HepG2 (cell line): ENCODE data around the gene TUBB2B. TPM values are rescaled to one million over a fixed set of nuclear protein-coding genes. Genes with fewer than 3 reads are reported as not detected.

Experiments
- AHR ChIP-seq: IDR thresholded peaks from 2 replicates; pipeline ENCODE4 v1.6.1; 2018; ENCODE audit warnings: missing genetic modification reagents, missing compliant biosample characterization
- BORCS8-MEF2B ChIP-seq: sonication (generic); formaldehyde crosslinking; IDR thresholded peaks from 2 replicates; pipeline ENCODE4 v1.8.0; 2022; ENCODE audit warnings: mild to moderate bottlenecking, missing genetic modification reagents
- FOXK1 ChIP-seq: sonication (generic); formaldehyde crosslinking; IDR thresholded peaks from 2 replicates; pipeline ENCODE4 v1.4.0; 2020; ENCODE audit warnings: low read depth, missing genetic modification reagents, borderline replicate concordance
- HDAC2 ChIP-seq: sonication (generic); formaldehyde crosslinking; IDR thresholded peaks from 2 replicates; pipeline ENCODE4 v1.4.0; 2020; ENCODE audit warnings: missing genetic modification reagents
- HNRNPK ChIP-seq: fragments of 200-400 bp; formaldehyde crosslinking; IDR thresholded peaks from 2 replicates; pipeline ENCODE4 v1.6.1; 2018; ENCODE audit warnings: low read length, low read depth, moderate library complexity, mild to moderate bottlenecking; ENCODE audit not compliant: poor library complexity, severe bottlenecking
- IRF2 ChIP-seq: IDR thresholded peaks from 2 replicates; pipeline ENCODE4 v1.6.1; 2018; ENCODE audit warnings: missing genetic modification reagents, missing compliant biosample characterization
- KDM1A ChIP-seq: IDR thresholded peaks from 2 replicates; pipeline ENCODE4 v1.6.1; 2016; ENCODE audit warnings: missing compliant biosample characterization
- NCOA5 ChIP-seq: sonication (generic); formaldehyde crosslinking; IDR thresholded peaks from 2 replicates; pipeline ENCODE4 v1.4.0; 2020; ENCODE audit warnings: missing genetic modification reagents
- RBAK ChIP-seq: sonication (generic); formaldehyde crosslinking; IDR thresholded peaks from 2 replicates; pipeline ENCODE4 v1.5.1; 2020; ENCODE audit warnings: mild to moderate bottlenecking, missing genetic modification reagents
- SALL2 ChIP-seq: sonication (generic); formaldehyde crosslinking; IDR thresholded peaks from 2 replicates; pipeline ENCODE4 v1.8.1; 2023; ENCODE audit warnings: mild to moderate bottlenecking, missing genetic modification reagents, inconsistent platforms
- SIN3B ChIP-seq: fragments of 150-350 bp; IDR thresholded peaks from 2 replicates; pipeline ENCODE4 v1.6.1; 2014; ENCODE audit warnings: low read length
- SP1 ChIP-seq, 2 experiments: fragments of 450-650 bp in 1 of 2; sonication (generic) in 1 of 2; formaldehyde crosslinking in 1 of 2; IDR thresholded peaks; 2 replicates each; pipeline versions ENCODE4 v1.4.0 to v1.6.1; 2016 to 2020; ENCODE audit warnings: missing genetic modification reagents in 1 of 2
- STAG1 ChIP-seq: sonication (generic); formaldehyde crosslinking; IDR thresholded peaks from 2 replicates; pipeline ENCODE4 v1.4.0; 2020; ENCODE audit warnings: missing genetic modification reagents
- STAT5B ChIP-seq: sonication (generic); formaldehyde crosslinking; IDR thresholded peaks from 2 replicates; pipeline ENCODE4 v1.4.0; 2020; ENCODE audit warnings: missing genetic modification reagents
- ZC3H13 ChIP-seq: sonication (generic); formaldehyde crosslinking; IDR thresholded peaks from 2 replicates; pipeline ENCODE4 v1.8.1; 2023; ENCODE audit warnings: mild to moderate bottlenecking, missing genetic modification reagents, moderate library complexity
- ZFP82 ChIP-seq: sonication (generic); formaldehyde crosslinking; IDR thresholded peaks from 2 replicates; pipeline ENCODE4 v1.5.1; 2020; ENCODE audit warnings: mild to moderate bottlenecking, missing genetic modification reagents, borderline replicate concordance
- ZFY ChIP-seq: sonication (generic); formaldehyde crosslinking; IDR thresholded peaks from 2 replicates; pipeline ENCODE4 v1.4.0; 2020; ENCODE audit warnings: missing genetic modification reagents
- ZNF138 ChIP-seq: sonication (generic); formaldehyde crosslinking; IDR thresholded peaks from 2 replicates; pipeline ENCODE4 v1.5.0; 2020; ENCODE audit warnings: mild to moderate bottlenecking, low read depth, missing genetic modification reagents
- ZNF224 ChIP-seq: sonication (generic); formaldehyde crosslinking; IDR thresholded peaks from 2 replicates; pipeline ENCODE4 v1.5.0; 2020; ENCODE audit warnings: mild to moderate bottlenecking, missing genetic modification reagents
- ZNF354B ChIP-seq: sonication (generic); formaldehyde crosslinking; IDR thresholded peaks from 2 replicates; pipeline ENCODE4 v1.8.0; 2022; ENCODE audit warnings: mild to moderate bottlenecking, missing genetic modification reagents
- ZNF567 ChIP-seq: sonication (generic); formaldehyde crosslinking; IDR thresholded peaks from 2 replicates; pipeline ENCODE4 v1.8.1; 2023; ENCODE audit warnings: mild to moderate bottlenecking, missing genetic modification reagents, borderline replicate concordance
- ZNF605 ChIP-seq: sonication (generic); formaldehyde crosslinking; IDR thresholded peaks from 2 replicates; pipeline ENCODE4 v1.8.0; 2022; ENCODE audit warnings: mild to moderate bottlenecking, missing genetic modification reagents
- ZNF607 ChIP-seq: sonication (generic); formaldehyde crosslinking; IDR thresholded peaks from 2 replicates; pipeline ENCODE4 v1.5.1; 2020; ENCODE audit warnings: missing genetic modification reagents, mild to moderate bottlenecking, borderline replicate concordance
- ZSCAN21 ChIP-seq: sonication (generic); formaldehyde crosslinking; IDR thresholded peaks from 2 replicates; pipeline ENCODE4 v1.8.0; 2022; ENCODE audit warnings: mild to moderate bottlenecking, missing genetic modification reagents, moderate library complexity, borderline replicate concordance
- polyA plus RNA-seq, 8 experiments: library from polyadenylated mRNA; depleted of rRNA in 3 of 8; stranded (reverse) in 7 of 8; unstranded in 1 of 8; fragments of >200 nt; fragmentation: Illumina TruSeq in 4 of 8; extraction: Trizol in 4 of 8; gene quantifications; 2 replicates each; pipeline versions ENCODE4 v1.2.1 to v1.2.3, GENCODE V29; 2011 to 2016; ENCODE audit warnings: low read depth in 4 of 8, missing spikeins in 1 of 8, mixed read lengths in 1 of 8; ENCODE audit not compliant: insufficient read depth in 1 of 8
- total RNA-seq, 5 experiments: library from RNA; depleted of rRNA; stranded (reverse); fragments of >200 nt; fragmentation: Illumina TruSeq; extraction: Trizol; gene quantifications; 2 replicates each; pipeline ENCODE4 v1.2.3, GENCODE V29; 2016; ENCODE audit warnings: low read depth in 1 of 5
- TF ChIP-seq, protein P1 (sequence below): sonication (generic); formaldehyde crosslinking; IDR thresholded peaks from 2 replicates; pipeline ENCODE4 v1.4.0; 2020; ENCODE audit warnings: missing genetic modification reagents, borderline replicate concordance
- TF ChIP-seq, protein P2 (sequence below): sonication (generic); formaldehyde crosslinking; IDR thresholded peaks from 2 replicates; pipeline ENCODE4 v1.8.0; 2022; ENCODE audit warnings: mild to moderate bottlenecking, missing genetic modification reagents; ENCODE audit not compliant: insufficient replicate concordance

TUBB2B gene
- total and polyA plus RNA-seq, 2 of the 13 experiments (the other 11 are each of a cell fraction or from before 2014, with no cell fraction given): 10.3 to 23.6 TPM

DNA sequence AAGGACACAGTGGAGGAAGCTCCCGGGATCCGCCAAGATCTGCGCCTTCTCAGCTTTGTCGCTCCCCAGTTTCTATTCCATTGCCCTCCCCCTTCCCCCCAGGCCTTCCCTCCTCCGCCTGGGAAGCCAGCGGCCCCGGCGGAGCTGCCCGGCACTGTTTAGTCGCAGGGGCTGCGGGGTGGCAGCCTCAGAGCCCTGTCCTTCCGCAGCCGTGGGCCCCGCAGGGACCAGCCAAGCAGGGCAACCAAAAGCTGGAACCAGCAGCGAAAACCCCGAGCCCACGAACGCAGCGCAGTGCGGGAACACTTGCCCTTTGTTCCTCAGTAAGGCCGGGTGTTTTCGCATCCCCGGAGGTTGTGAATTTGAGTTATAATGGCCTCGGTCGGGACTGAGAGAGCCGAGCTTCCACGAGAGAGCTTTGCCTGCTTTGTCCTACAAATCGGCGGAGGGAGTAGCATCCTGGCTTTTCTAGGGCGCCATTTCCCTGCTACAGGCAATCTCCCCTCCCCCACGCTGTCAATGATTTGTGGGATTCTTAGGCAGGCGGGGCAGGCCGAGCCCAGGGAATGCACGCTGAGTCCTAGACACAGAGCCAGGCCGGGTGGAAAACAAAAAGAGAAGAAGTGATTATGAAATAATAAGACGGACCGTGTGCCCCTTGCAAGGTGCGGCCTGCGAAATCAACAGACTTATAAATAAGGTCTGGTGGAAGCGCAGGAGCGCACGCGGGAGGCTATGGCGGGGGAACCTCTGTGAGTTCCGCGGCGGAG is 4.0 kb upstream of the TUBB2B start (continued):
- TF ChIP-seq ZNF605 (CRISPR knock-in tag) (peak; percentile 27; the same call in 1 of the 2 replicates), ZNF567 (0 out of 2 replicates have a peak, but pooled peaks have one; percentile 54), RBAK (CRISPR knock-in tag) (no peak), AHR (no peak; the same call in 1 of the 2 replicates), ZFY (CRISPR knock-in tag) (peak; percentile 53; the same call in 1 of the 2 replicates), BORCS8-MEF2B (CRISPR knock-in tag) (no peak; the same call in 1 of the 2 replicates), SIN3B (no peak), KDM1A (CRISPR knock-in tag) (no peak), ZNF354B (CRISPR knock-in tag) (no peak), FOXK1 (CRISPR knock-in tag) (peak; percentile 42; the same call in 1 of the 2 replicates), IRF2 (CRISPR knock-in tag) (0 out of 2 replicates have a peak, but pooled peaks have one; percentile 15), STAG1 (CRISPR knock-in tag) (no peak), STAT5B (no peak), ZNF224 (CRISPR knock-in tag) (peak; percentile 80; the same call in 1 of the 2 replicates), ZC3H13 (CRISPR knock-in tag) (0 out of 2 replicates have a peak, but pooled peaks have one; percentile 28), ZNF607 (CRISPR knock-in tag) (0 out of 2 replicates have a peak, but pooled peaks have one; percentile 40), ZSCAN21 (CRISPR knock-in tag) (0 out of 2 replicates have a peak, but pooled peaks have one; percentile 27), ZFP82 (no peak), SP1 (IDR thresholded peaks at IDR 0.05) (no peak), SP1 (CRISPR knock-in tag; IDR thresholded peaks at IDR 0.05) (peak; percentile 33; the same call in 1 of the 2 replicates), NCOA5 (CRISPR knock-in tag) (no peak), SALL2 (CRISPR knock-in tag) (0 out of 2 replicates have a peak, but pooled peaks have one; percentile 55), HDAC2 (CRISPR knock-in tag) (peak; percentile 76; the same call in 1 of the 2 replicates), ZNF138 (CRISPR knock-in tag) (no peak), HNRNPK (peak; percentile 83)
- TF ChIP-seq, protein P1, sequence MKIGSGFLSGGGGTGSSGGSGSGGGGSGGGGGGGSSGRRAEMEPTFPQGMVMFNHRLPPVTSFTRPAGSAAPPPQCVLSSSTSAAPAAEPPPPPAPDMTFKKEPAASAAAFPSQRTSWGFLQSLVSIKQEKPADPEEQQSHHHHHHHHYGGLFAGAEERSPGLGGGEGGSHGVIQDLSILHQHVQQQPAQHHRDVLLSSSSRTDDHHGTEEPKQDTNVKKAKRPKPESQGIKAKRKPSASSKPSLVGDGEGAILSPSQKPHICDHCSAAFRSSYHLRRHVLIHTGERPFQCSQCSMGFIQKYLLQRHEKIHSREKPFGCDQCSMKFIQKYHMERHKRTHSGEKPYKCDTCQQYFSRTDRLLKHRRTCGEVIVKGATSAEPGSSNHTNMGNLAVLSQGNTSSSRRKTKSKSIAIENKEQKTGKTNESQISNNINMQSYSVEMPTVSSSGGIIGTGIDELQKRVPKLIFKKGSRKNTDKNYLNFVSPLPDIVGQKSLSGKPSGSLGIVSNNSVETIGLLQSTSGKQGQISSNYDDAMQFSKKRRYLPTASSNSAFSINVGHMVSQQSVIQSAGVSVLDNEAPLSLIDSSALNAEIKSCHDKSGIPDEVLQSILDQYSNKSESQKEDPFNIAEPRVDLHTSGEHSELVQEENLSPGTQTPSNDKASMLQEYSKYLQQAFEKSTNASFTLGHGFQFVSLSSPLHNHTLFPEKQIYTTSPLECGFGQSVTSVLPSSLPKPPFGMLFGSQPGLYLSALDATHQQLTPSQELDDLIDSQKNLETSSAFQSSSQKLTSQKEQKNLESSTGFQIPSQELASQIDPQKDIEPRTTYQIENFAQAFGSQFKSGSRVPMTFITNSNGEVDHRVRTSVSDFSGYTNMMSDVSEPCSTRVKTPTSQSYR: peak; percentile 100
- TF ChIP-seq, protein P2, sequence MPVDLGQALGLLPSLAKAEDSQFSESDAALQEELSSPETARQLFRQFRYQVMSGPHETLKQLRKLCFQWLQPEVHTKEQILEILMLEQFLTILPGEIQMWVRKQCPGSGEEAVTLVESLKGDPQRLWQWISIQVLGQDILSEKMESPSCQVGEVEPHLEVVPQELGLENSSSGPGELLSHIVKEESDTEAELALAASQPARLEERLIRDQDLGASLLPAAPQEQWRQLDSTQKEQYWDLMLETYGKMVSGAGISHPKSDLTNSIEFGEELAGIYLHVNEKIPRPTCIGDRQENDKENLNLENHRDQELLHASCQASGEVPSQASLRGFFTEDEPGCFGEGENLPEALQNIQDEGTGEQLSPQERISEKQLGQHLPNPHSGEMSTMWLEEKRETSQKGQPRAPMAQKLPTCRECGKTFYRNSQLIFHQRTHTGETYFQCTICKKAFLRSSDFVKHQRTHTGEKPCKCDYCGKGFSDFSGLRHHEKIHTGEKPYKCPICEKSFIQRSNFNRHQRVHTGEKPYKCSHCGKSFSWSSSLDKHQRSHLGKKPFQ: peak; percentile 25
